HG02852 (cell line): Measurements from ENCODE around the gene SLC35A5.

ENCODE experiments used
- ATAC-seq: cut with Tn5 transposase; IDR thresholded peaks from one replicate; pipeline ENCODE4 v1.9.1; 2021; ENCODE audit warnings: mild to moderate bottlenecking, moderate library complexity; ENCODE audit not compliant: unreplicated experiment

Gene SLC35A5

DNA sequence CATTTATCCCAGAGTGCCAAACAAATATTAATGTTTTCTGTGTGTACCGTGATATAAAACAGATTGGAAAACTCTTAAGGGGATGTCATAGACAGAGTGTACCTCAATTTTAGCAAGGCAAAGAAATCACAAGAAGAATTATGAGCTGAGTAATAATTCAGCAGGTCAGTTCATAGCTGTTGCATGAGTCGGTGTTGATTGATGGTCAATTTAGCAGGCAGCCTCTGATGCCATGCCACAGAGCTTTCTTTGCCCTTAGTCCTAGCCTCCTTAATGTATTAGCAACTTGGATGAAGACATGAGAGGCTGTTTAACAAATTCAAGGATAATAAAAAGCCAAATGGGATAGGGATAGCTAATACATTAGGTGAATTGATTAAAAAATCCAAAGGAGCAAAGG, 6.8 kb downstream of the SLC35A5 start:
- ATAC-seq = no peak

DNA sequence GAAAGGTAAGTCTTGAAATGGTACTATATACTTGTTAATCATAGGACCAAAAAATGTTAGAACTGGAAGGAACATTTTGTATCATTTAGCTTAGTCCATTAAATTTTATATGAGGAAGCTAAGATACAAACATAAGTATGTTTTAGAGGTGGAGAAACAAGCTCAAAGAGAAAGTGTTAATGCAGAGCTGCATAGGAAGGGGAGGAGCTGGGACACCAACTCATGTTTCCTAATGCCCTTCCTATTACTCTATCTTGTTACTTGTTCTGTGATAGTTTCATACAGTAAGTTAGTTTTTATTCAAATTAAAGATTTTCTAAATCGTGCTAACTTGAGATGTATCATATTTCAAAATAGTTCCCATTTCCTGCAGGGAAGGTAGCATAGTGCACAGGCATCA, 7.4 kb downstream of the SLC35A5 start:
- ATAC-seq = no peak

GRCh38 chr3:112572701-112573100, 10.9 kb downstream of the SLC35A5 start:
- no peak for ATAC-seq

DNA sequence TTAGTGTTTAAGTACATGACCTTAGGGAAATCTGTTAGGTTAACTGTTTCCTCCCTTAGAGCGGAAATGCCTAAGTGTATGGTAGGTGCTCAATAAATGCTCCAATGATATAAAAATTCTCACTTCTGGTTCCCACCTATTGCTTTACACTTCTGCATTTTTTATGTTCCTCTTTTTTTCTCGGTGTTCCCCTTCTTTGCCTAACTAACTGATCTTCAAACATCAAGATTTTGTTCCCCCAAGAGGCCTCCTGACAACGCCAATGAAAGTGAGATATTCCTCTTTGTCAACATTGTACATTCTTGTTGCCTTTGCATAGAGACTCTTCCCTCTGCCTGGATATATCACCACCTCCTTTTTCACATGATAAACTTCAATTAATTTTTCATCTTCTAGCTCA, 17.4 kb downstream of the SLC35A5 start:
- no peak for ATAC-seq

DNA sequence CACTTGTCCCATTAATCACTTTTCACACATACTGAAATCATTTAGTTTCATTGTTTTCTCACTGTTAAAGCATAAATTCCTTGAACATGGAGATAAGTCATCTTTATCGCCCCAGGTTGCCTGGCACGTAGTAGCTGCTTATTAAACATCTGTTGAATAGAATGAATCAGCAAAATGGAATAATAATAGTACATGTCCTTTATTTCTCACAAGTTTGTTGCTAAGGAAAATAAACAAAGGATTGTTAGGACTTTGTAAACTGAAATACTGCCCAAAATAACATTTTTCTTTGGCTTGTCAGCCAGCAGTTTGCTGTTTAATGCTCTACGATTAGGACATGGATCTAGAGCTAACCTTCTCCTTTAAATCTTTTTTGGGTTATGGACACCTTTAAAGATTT, 17.9 kb downstream of the SLC35A5 start:
- ATAC-seq = no peak

DNA sequence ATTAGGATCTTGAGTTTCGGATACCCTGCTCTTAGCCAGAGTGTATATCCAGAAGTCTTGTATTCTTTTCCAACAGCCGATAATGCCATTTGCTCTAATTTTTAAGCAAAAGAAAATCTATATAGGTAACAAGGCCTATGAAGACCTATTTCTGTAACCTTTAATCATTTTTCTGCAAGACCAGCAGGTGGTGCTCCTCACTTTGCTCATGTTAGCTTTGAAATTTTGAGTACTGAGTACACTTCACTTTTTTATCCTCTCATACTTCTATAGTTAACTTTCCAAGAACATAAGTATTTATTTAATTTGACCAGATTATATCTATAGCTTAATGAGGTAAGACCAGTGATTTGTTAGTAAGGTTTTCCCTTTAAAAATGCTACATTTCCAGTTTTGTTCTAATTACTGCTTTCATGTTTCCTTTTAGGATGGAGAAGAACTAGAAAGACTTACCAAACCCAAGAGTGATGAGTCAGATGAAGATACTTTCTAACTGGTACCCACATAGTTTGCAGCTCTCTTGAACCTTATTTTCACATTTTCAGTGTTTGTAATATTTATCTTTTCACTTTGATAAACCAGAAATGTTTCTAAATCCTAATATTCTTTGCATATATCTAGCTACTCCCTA, 20.5 kb downstream of the SLC35A5 start:
- ATAC-seq = peak; percentile 54

DNA sequence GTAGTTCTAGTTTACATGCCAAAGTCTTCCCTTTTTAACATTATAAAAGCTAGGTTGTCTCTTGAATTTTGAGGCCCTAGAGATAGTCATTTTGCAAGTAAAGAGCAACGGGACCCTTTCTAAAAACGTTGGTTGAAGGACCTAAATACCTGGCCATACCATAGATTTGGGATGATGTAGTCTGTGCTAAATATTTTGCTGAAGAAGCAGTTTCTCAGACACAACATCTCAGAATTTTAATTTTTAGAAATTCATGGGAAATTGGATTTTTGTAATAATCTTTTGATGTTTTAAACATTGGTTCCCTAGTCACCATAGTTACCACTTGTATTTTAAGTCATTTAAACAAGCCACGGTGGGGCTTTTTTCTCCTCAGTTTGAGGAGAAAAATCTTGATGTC, 21.3 kb downstream of the SLC35A5 start:
- no peak for ATAC-seq

DNA sequence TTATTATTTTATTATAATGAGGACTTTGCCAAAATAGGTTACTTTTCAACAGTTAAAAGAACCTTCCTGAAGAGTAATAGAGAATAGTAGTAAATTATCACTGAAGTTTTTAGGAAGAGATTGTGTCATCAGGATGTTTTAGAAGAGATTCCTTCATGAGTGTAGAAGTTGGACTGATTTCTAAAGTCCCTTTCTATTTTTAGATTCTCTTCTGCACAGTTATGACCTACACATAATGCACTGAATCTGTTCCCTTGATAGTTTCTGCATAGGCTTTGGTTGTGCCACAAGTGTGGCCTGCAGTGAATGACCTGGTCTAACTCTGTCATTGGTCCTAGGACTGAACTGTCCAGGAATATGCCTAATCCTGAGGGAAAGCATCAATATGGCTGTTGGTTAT, 23.9 kb downstream of the SLC35A5 start:
- no peak for ATAC-seq

DNA sequence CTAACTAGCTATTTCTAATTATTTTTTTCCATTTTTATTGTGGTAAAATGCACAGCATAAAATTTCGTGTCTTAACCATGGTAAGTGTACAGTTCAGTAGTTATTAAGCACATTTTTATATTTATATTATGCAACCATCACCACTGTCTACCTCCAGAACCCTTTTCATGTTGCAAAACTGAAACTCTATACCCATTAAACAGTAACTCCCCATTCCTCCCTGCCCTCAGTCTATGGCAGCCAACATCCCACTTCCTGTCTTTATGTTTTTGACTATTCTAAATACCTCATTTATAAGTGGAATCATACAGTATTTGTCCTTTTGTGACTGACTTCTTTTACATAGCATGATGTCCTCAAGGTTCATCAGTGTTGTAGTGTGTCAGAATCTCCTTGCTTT, 25.5 kb downstream of the SLC35A5 start:
- ATAC-seq = no peak

- ATAC-seq = no peak
Observed at GRCh38 chr3:112593258-112593657, 31.4 kb downstream of the SLC35A5 start.

DNA sequence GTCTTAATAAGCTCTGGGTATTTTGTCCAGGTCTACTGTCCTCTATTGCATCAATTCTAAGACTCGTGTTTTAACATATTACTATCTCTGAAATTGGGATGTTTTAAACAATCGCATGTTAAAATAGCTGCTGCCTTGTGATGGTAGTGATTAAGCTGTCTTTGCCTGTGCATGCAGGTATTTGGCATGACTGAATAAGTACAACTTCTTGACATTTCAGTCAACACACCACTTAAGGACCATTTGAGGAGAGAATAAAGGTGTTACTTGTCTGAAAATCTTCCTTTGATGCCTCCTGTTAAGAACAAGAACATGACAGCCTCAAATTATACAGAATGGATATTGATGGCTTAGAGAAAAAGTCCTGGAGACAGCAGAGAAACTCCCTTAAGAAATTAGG, 33.0 kb downstream of the SLC35A5 start:
- ATAC-seq = no peak

DNA sequence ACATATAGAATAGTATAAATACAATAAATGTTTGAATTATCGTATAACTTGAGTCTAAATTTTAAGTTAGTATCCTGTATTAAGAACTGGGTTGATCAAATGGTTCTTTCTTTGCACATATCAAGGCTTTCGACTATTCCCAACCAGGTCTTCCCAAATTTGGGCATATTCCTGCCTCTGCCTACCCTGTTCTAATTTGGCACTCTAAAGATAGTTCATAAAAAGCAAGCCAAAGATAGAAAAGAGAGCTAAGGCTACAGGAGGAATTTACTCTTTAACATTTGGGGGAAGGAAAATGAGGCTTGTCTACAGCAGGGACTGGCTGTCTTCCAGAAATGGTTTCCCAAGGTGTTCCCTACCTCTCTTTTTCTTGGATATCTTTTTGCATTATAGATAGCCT, 36.1 kb downstream of the SLC35A5 start:
- ATAC-seq = no peak

GRCh38 chr3:112598731-112599130, 36.9 kb downstream of the SLC35A5 start:
- no peak for ATAC-seq

DNA sequence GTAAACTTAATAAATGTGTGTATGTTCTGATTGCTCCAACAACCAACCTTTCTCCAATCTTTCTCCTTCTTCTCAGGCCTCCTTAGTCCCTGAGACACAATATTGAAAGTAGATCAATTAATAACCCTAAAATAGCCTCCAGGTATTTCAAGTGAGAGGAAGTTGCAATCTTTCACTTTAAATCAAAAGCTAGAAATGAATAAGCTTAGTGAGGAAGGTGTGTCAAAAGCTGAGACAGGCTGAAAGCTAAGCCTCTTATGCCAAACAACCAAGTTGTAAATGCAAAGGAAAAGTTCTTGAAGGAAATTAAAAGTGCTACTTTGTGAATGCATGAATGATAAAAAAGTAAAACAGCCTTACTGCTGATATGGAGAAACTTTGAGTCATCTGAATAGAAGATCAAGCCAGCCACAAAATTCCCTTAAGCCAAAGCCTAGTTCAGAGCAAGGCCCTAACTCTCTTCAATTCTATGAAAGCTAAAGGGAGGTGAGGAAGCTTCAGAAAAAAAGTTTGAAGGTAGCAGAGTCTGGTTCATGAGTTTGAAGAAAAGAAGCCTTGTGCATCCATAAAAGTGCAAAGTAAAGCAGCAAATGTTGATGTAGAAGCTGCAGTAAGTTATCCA, 40.5 kb downstream of the SLC35A5 start:
- ATAC-seq = peak; percentile 92

GRCh38 chr3:112604536-112604935, 42.7 kb downstream of the SLC35A5 start:
- ATAC-seq = no peak

- no peak for ATAC-seq
Observed at GRCh38 chr3:112605285-112605684, 43.4 kb downstream of the SLC35A5 start.

DNA sequence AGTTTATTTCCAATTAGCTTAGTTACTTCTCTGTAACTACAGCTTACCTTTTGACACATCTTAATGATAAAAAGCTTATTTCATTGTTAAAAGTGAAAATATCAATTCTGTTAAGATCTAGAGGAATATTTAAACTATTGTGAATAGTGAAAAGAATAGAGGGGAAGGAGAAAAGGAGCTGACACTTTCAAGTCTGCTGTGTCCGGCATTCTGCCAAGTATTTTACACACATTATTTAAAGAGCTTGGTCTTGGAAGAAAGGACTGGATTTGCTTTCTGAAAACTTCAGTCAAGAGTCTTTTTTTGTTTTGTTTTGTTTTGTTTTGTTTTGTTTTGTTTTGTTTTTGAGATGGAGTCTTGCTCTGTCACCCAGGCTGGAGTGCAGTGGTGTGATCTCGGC, 44.3 kb downstream of the SLC35A5 start:
- ATAC-seq = no peak

- no peak for ATAC-seq
Observed at GRCh38 chr3:112607863-112608262, 46.0 kb downstream of the SLC35A5 start.

DNA sequence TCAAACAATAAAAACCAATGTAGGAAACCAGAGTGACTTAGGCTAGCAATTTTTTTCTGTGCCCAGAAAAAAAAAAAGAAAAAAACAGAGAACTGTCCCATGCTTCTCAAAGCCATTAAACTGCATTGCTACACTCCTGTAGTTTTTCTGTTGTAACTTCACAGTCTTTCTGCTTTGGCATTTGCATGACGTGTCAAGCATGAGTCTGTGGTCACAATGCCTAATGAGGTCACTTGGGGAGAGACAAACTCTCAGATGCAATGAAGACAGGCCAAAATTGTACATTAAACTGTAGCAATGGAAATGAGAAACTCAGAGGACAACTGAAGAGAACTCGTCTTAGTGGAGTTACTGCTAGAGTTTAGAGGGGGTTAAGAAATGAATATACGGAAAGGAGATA, 48.3 kb downstream of the SLC35A5 start:
- no peak for ATAC-seq

DNA sequence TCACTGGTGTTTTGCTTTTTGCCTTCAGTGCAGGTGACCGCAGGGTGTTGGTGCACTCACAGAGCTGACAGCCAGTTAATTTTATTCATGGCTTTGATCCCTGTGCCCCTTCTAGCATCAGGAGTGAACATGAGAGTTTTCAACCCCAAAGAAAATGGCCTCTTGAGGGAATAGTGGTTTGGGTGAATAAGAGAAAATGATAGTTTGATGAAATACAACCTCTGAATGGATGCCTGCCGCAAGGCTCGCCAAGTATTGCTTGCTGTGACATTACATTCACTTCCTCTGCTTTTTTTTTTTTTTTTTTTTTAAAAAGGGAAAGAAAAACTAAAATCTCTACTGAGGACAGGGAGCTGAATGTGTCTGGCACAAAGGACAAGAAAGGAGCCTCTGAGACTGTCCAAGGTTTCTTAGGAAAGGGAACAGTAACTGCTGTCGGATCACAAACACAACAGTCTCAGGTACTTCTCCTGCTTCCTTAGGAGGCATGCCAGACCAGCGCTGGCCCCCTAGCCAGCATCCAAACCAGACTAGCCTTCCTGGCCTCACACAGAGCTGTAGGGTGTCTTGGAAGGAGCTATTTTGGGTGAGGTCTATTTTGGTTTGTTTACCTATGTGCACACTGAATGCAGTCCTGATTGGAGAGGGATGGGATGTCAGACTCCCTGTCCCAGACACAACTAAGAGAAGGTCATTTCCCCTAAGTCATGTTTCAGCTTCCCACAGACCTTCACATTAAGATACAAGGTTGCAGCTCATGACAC, 50.1 kb downstream of the SLC35A5 start:
- no peak for ATAC-seq

DNA sequence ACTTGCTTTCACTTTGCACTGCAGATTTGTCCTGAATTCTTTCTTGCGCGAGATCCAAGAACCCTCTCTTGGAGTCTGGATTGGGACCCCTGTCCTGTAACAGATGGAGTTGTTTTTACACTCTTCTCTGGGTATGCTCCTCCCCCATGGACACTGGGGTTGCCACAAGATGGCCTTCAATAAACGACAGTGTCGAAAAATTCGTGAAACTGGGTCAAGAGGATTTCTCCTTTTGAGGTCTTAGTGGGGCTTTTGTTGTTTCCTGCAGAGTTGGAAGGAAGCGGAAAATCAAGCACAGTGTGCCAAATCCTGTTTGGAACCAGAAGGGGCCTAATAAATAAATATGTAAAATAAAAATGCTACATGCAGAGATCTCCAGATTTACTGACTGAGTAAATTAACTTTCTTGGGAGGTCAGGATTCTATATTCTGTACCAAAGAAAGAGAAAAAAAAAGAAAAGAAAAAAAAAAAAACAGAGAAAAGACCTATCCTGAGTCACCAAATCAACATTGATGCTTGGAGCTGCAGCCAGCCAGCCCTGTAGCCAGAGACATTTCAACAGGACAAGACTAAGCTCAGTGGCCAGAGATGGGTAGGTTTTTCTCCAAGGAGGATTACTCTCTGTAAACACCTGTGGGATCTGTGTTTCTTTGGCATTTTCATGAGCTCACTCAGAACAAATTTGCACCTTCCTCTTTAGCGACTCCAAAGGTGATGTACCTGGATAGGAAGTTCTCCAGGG, 54.3 kb downstream of the SLC35A5 start:
- no peak for ATAC-seq

DNA sequence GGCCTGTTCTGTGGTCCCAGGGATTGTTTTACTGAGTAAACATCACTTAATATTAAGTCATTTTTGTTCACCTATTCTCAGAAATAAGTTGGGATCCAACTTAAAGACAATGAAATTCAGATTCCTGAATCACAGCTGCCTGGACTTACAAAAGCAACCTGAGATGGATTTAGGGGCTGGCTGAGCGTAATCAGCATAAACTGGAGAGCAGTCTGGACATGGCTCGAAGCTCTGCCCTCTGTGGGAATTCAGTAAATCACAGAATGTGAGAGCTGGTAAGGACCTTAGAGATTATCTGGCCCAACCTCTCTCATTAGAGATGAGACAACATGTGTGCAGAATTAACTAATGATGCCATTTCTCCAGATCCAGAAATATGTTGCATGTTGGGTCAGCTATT, 55.4 kb downstream of the SLC35A5 start:
- no peak for ATAC-seq
